ENCODE results near the gene NCOA1.

DNA sequence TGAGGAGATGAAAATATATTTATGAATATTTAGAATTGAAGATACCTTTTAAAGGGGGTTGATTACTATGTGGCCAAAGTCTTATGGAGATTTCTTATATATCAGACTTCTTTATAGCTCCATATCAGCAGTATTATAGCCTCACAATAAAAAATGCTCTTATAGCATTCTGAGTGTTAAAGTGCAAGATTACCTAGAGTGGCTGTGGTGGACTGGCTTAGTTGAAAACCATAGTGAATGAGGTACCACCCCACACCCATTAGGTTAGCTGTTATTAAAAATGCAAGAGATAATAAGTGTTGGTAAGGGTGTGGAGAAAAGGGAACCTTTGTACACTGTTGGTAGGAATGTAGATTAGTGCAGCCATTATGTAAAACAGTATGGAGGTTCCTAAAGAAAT lies 39.7 kb downstream of the NCOA1 start:
- TF ChIP-seq, protein P1, sequence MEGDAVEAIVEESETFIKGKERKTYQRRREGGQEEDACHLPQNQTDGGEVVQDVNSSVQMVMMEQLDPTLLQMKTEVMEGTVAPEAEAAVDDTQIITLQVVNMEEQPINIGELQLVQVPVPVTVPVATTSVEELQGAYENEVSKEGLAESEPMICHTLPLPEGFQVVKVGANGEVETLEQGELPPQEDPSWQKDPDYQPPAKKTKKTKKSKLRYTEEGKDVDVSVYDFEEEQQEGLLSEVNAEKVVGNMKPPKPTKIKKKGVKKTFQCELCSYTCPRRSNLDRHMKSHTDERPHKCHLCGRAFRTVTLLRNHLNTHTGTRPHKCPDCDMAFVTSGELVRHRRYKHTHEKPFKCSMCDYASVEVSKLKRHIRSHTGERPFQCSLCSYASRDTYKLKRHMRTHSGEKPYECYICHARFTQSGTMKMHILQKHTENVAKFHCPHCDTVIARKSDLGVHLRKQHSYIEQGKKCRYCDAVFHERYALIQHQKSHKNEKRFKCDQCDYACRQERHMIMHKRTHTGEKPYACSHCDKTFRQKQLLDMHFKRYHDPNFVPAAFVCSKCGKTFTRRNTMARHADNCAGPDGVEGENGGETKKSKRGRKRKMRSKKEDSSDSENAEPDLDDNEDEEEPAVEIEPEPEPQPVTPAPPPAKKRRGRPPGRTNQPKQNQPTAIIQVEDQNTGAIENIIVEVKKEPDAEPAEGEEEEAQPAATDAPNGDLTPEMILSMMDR (conservative IDR thresholded peaks at IDR 0.05; ENCODE audit: low read depth, low read length) = no peak
- TF ChIP-seq EZH2 (IDR thresholded peaks at IDR 0.05; ENCODE audit: borderline replicate concordance, low read depth, low read length, poor library complexity, severe bottlenecking) = no peak

Measured in A673 (cell line).